Peyer's patch (tissue), 4 donors: ENCODE data around the gene GPX6.

Experiments used
- CTCF ChIP-seq, 6 experiments: fragments of 450-650 bp in 4 of 6; fragments of 200-600 bp in 2 of 6; sonication (generic) in 1 of 6; IDR thresholded peaks; one replicate each; pipeline ENCODE4 v1.5.1; 2017 to 2019; ENCODE audit warnings: antibody characterized with exemption in 6 of 6, mild to moderate bottlenecking in 3 of 6, moderate library complexity in 1 of 6
- POLR2A ChIP-seq, 2 donors: fragments of 450-650 bp; IDR thresholded peaks; one replicate each; pipeline ENCODE4 v1.5.1; 2017; ENCODE audit warnings: antibody characterized with exemption in 2 of 2, mild to moderate bottlenecking in 2 of 2, moderate library complexity in 2 of 2

DNA sequence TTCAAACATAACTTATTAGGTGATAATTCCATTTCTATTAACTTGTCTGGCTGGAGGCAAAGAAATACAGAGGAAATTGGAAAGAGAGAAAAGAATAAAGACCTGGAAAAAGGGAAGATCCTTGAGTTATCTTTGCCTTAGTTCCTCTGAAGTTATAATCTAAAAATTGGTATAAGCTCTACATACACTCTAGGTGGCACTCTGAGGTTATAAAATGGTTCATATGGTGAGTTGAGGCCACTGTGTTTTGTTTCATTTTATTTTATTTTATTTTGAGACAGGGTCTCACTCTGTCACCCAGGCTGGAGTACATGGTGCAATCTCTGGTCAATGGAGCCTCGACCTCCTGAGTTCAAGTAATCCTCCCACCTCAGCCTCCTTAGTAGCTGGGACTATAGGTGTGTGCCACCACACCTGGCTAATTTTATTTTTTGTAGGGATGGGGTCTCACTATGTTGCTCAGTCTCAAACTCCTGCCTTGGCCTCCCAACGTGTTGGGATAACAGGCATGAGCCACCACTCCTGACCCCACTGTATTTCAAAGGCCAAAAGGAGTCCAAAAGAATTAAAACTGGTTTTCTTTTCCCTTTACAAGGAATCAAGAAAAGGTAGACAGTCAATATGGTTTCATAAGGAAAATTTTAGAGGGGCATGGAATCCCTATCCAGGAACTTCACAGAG lies 19.4 kb downstream of the GPX6 start:
- TF ChIP-seq CTCF (IDR thresholded peaks at IDR 0.05) = no peak
- no peak for TF ChIP-seq POLR2A (IDR thresholded peaks at IDR 0.05)
